ENCODE data around the gene CORO7. TPM values are rescaled to one million over a fixed set of nuclear protein-coding genes. Genes with fewer than 3 reads are reported as not detected.

Gene CORO7
- total and polyA plus RNA-seq, 2 donors (not counting 1 experiment from before 2014, with no cell fraction given): 117 to 230 TPM

DNA sequence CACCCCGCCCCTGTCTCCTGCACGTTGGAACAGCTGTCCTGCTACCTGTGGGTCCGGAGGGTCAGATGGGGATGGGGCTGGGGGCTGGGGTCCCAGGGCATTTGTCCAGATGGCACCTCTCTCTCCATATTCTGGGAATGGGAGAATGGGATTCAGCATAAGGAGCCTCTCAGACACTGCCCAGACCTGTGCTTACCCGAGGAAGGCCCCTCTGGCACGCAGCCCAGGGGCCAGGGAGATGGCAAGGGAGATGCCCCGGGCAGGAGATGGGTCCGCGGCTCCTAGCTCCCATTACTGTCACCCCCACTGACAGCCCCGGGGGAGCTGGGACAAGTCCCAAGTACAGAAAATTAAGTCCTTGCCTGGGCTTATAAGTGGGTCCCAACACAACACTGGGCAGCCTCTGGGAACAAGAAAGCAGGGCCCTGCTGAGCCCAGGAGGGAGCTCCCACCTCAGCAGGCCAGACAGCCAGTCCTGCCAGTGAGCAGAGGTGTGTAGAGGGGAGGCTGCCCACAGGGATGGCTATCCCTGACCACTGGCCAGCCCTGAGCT lies 43.0 kb downstream of the CORO7 start:
- H3K79me2 ChIP-seq (ENCODE audit: control insufficient read depth, insufficient read depth, low read length): peaks cover 20% of the 10 kb centered on the region
- peaks cover 18 to 25% of the 10 kb centered on the region in 2 donors for H3K4me1 ChIP-seq (ENCODE audit: control insufficient read depth in 2 of 2, insufficient read depth in 2 of 2, low read length in 2 of 2)
- peaks cover 0 to 2% of the 10 kb centered on the region in 2 experiments for H3K36me3 ChIP-seq (replicated peaks in 1 of 2; ENCODE audit: control extremely low read depth in 1 of 2, control insufficient read depth in 1 of 2, extremely low read depth in 1 of 2, insufficient read depth in 2 of 2, low read length in 1 of 2)
- H3K27me3 ChIP-seq (replicated peaks in 1 of 4; ENCODE audit: control extremely low read depth in 1 of 4, control insufficient read depth in 3 of 4, insufficient read depth in 4 of 4, low read length in 3 of 4): no peaks in the 10 kb centered on the region
- H3K9ac ChIP-seq (ENCODE audit: low read length): no peak overlapping the region
- TF ChIP-seq, protein P1, sequence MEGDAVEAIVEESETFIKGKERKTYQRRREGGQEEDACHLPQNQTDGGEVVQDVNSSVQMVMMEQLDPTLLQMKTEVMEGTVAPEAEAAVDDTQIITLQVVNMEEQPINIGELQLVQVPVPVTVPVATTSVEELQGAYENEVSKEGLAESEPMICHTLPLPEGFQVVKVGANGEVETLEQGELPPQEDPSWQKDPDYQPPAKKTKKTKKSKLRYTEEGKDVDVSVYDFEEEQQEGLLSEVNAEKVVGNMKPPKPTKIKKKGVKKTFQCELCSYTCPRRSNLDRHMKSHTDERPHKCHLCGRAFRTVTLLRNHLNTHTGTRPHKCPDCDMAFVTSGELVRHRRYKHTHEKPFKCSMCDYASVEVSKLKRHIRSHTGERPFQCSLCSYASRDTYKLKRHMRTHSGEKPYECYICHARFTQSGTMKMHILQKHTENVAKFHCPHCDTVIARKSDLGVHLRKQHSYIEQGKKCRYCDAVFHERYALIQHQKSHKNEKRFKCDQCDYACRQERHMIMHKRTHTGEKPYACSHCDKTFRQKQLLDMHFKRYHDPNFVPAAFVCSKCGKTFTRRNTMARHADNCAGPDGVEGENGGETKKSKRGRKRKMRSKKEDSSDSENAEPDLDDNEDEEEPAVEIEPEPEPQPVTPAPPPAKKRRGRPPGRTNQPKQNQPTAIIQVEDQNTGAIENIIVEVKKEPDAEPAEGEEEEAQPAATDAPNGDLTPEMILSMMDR (IDR thresholded peaks at IDR 0.05): no peak
- TF ChIP-seq EZH2 (IDR thresholded peaks at IDR 0.05; ENCODE audit: borderline replicate concordance, insufficient read depth, low read depth, low read length, poor library complexity, severe bottlenecking): no peak
- 62% methylated on average over 6 of the region's 9 CpGs for WGBS (ENCODE audit: insufficient coverage)
- ChIA-PET CTCF (interaction anchor here (0.7 to 2.4 kb wide), 4 partner anchors 9 to 33 kb away, joined by 3 to 10 read pairs (median 6); no protein-coding TSS in a partner anchor), POLR2A (interaction anchor here (0.6 to 0.8 kb wide), 2 partner anchors 42 to 103 kb away, joined by 3 to 8 read pairs; no protein-coding TSS in a partner anchor)
- no peaks in the 10 kb centered on the region for H3K27me3 Mint-ChIP-seq
- no peak overlapping the region for H3K27ac Mint-ChIP-seq
- DNase-seq (no peak), ATAC-seq (ENCODE audit: low read depth) (no peak)
- no peak overlapping the region for H3K27ac ChIP-seq (ENCODE audit: low read length in 2 of 2)
- no peaks in the 10 kb centered on the region for H3K9me3 ChIP-seq (ENCODE audit: control extremely low read depth in 1 of 3, control insufficient read depth in 2 of 3, insufficient read depth in 1 of 3, low read length in 2 of 3)
- H3K4me3 ChIP-seq (ENCODE audit: control extremely low read depth in 1 of 5, extremely low read depth in 1 of 5, insufficient read depth in 1 of 5, low read depth in 2 of 5, low read length in 4 of 5): no peak overlapping the region
- no peaks in the 10 kb centered on the region for H3K9me3 Mint-ChIP-seq (ENCODE audit: insufficient read depth)
- H3K4me2 ChIP-seq (replicated peaks; ENCODE audit: low read depth, low read length, poor library complexity, severe bottlenecking): peak overlapping the region; percentile 93
- H3K4me1 Mint-ChIP-seq: peaks cover 26% of the 10 kb centered on the region
- no peak overlapping the region for H3K4me3 Mint-ChIP-seq
- peaks cover 93% of the 10 kb centered on the region for H4K20me1 ChIP-seq (ENCODE audit: control insufficient read depth, insufficient read depth, low read length, poor library complexity, severe bottlenecking)
- intact Hi-C loops (cut with micrococcal nuclease): loop anchor here (5.0 kb wide), 1 partner anchor 256 kb away; the partner anchor contains the start of gene ADCY9
- no peak overlapping the region for H2AFZ ChIP-seq (ENCODE audit: insufficient read depth, low read depth, low read length, poor library complexity, severe bottlenecking)
